NCI-H226 (cell line): ENCODE data around the gene IAH1.

Experiments used
- DNase-seq: peaks from one replicate; pipeline ENCODE4 v3.0.0-alpha.2; 2015

IAH1 gene

DNA sequence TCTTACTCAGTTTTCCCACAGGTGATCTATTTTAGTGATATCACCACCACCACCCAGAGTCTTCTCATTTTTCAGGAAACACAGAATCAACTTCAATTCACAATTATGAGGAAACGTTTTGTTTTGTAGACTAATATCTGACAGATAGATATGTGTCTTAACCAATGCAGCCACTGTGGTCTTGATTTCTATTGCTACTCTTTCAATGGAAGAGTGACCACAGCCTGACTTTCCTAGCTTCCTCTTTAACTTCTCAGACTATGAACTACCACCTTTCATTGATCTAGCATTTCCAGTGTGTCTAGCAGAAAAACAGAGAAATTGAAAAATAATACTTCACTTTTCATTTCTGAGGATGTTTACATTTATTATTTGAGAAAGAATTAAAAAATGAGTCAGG, 60.8 kb downstream of the IAH1 start:
- no peak for DNase-seq

DNA sequence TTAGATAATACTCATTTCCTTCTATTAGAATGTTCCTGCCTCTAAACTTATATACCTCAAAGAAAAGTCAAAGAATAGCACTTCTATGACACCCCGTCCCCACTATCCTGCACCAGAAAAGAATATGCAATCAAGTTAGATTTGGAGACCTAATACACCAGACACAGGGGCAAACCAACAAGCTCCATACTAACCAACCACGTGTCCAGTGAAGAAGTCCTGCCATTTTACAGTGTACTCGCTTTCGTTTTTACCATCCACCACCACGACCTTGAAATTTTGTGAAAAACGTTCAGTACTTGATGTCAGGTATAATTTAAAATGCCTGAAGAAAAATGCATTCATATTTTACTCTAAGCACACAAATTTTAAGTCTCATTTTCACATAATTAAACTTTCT, 62.2 kb downstream of the IAH1 start:
- no peak for DNase-seq

DNA sequence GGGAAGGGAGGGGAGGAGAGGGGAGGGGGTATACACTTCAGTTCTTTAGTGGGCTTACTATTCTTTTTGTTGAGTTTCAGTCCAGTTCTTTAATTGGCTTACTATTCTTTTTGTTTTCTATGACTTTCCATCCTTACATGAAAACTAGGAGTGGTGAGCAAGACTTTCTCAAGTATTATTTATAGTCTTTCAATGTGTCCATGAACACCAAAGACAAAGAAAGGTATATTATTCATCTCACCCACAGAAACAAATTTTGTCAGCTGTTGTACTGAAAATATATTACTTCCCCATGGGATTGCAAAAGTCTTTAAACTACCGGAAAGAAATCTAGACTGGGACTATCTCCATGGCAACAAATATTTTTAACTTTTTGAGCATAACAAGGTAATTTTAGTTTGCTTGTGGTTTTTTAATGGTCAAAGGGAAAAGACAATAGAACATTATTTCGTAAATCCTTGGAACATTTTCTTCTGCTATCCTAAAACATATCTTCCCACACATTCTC, 63.7 kb downstream of the IAH1 start:
- DNase-seq: peak; percentile 68
